Left cardiac atrium (tissue), 4 donors: ENCODE measurements around the gene GPR17. TPM values are rescaled to one million over a fixed set of nuclear protein-coding genes. Genes with fewer than 3 reads are reported as not detected.

Experiments used
- ATAC-seq, 2 donors: fragments of 200-7000 bp; cut with Tn5 transposase; one replicate each; pipeline ENCODE4 v1.9.1; 2020; ENCODE audit warnings: mild to moderate bottlenecking in 2 of 2, moderate library complexity in 2 of 2
- DNase-seq: peaks from one replicate; pipeline ENCODE4 v3.0.0-alpha.2; 2020
- intact Hi-C, 2 donors: fragments of 100-400 bp; cut with DNase I; formaldehyde crosslinking; loops; one replicate each; pipeline versions ENCODE4 v1.14.1 to v1.15.1; 2022 to 2023
- total RNA-seq, 2 donors: library from RNA; stranded (reverse); fragmentation: NEBNext Ultra II Directional; extraction: Animal tissue kit (Norgen Biotek cat#: 25700); gene quantifications; one replicate each; pipeline ENCODE4 v1.2.1, GENCODE V29; 2021
- donor health status: DM: no; HTN: yes; CAD: no.
- donor health status: DM: no; HTN: yes; CAD: no; lungs with severe emphysema.
- donor health status: DM: yes; HTN: yes; CAD: no.
- donor health status: Dilated cardiomyopathy.

GPR17 gene
- total RNA-seq, 2 donors from 2014 or later, result 0.24 TPM; not detected in 1

GRCh38 chr2:127637725-127638252, 8.2 kb upstream of the GPR17 start:
- peak; percentile 65 for DNase-seq
- peak; percentile 4 to 39 for ATAC-seq
- intact Hi-C loops, result no loop called here

GRCh38 chr2:127638361-127639110, 7.4 kb upstream of the GPR17 start:
- ATAC-seq (peak in 1 of 2 donors; percentile 0), DNase-seq (no peak)
- intact Hi-C loops, result no loop called here

- ATAC-seq (no peak), DNase-seq (no peak)
- intact Hi-C loops, result no loop called here
These were observed 6.9 kb upstream of the GPR17 start for GRCh38 chr2:127639111-127639474.

GRCh38 chr2:127640082-127641072, 5.6 kb upstream of the GPR17 start:
- intact Hi-C loops, result no loop called here
- ATAC-seq (no peak), DNase-seq (no peak)

GRCh38 chr2:127641133-127641532, 4.8 kb upstream of the GPR17 start:
- DNase-seq (no peak), ATAC-seq (no peak)
- intact Hi-C loops, result no loop called here

- DNase-seq (no peak), ATAC-seq (no peak)
- intact Hi-C loops, result no loop called here
These were observed 4.0 kb upstream of the GPR17 start for GRCh38 chr2:127641846-127642507.

- no peak for DNase-seq
- intact Hi-C loops, result no loop called here
These were observed 3.1 kb upstream of the GPR17 start for GRCh38 chr2:127642706-127643438.

GRCh38 chr2:127643439-127644065, 2.4 kb upstream of the GPR17 start:
- no peak for ATAC-seq
- intact Hi-C loops, result no loop called here
- DNase-seq, result no peak

More at GRCh38 chr2:127642706-127643438, 3.1 kb upstream of the GPR17 start:
- ATAC-seq, result no peak

- DNase-seq (no peak), ATAC-seq (no peak)
- intact Hi-C loops, result no loop called here
These were observed 1.6 kb upstream of the GPR17 start for GRCh38 chr2:127644066-127645025.

GRCh38 chr2:127645026-127645394, 943 bp upstream of the GPR17 start:
- DNase-seq, result no peak
- no peak for ATAC-seq
- intact Hi-C loops, result no loop called here

- intact Hi-C loops, result no loop called here
- ATAC-seq, result peak in 1 of 2 donors; percentile 1
- DNase-seq, result peak; percentile 27
These were observed 711 bp downstream of the GPR17 start for GRCh38 chr2:127646487-127647241.

GRCh38 chr2:127647242-127648190, 1.6 kb downstream of the GPR17 start:
- ATAC-seq (peak in 1 of 2 donors; percentile 36), DNase-seq (peak; percentile 78)
- intact Hi-C loops, result no loop called here

- ATAC-seq (no peak), DNase-seq (no peak)
- intact Hi-C loops, result no loop called here
These were observed 2.4 kb downstream of the GPR17 start for GRCh38 chr2:127648321-127648720.

- peak; percentile 43 for DNase-seq
- ATAC-seq, result peak in 1 of 2 donors; percentile 27
- intact Hi-C loops, result no loop called here
These were observed 3.2 kb downstream of the GPR17 start for GRCh38 chr2:127649100-127649611.

- peak; percentile 32 to 35 for ATAC-seq
- intact Hi-C loops, result loop anchor here in 1 of 2 donors (10.0 kb wide), 1 partner anchor 135 kb away; no protein-coding TSS in a partner anchor
- DNase-seq, result peak; percentile 90
These were observed 3.7 kb downstream of the GPR17 start for GRCh38 chr2:127649684-127650040.
